Measurements from ENCODE around the gene SLC16A11.

DNA sequence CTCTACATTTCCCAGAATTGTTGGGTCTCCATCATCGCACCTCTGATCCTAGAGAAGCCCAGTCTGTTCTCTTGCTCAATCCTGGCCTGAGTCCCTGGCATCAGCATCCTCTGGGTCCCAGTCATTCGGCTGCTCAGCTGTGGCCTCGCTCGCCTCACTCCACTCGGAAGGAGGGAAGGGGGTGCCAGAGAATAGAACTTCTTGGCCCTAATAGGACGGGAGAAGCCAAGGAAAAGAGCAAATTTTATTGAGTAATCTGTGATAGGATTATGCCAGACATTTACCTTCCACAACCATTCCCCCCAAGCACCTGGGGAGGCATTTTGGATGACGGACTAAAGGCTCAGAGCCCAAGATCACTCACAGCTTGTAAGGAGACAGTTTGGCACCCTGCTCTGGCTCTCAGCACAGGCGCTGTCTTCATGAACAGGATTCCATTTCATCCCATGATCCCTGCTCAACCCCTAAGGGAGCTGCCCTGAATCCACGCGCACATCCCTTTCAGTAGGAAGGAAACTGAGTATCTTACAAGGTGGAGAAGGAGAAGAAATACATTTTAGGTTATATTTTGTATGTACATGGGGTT, 36.7 kb upstream of the SLC16A11 start:
- TF ChIP-seq, protein P1, sequence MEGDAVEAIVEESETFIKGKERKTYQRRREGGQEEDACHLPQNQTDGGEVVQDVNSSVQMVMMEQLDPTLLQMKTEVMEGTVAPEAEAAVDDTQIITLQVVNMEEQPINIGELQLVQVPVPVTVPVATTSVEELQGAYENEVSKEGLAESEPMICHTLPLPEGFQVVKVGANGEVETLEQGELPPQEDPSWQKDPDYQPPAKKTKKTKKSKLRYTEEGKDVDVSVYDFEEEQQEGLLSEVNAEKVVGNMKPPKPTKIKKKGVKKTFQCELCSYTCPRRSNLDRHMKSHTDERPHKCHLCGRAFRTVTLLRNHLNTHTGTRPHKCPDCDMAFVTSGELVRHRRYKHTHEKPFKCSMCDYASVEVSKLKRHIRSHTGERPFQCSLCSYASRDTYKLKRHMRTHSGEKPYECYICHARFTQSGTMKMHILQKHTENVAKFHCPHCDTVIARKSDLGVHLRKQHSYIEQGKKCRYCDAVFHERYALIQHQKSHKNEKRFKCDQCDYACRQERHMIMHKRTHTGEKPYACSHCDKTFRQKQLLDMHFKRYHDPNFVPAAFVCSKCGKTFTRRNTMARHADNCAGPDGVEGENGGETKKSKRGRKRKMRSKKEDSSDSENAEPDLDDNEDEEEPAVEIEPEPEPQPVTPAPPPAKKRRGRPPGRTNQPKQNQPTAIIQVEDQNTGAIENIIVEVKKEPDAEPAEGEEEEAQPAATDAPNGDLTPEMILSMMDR (optimal IDR thresholded peaks at IDR 0.05 in 1 of 3, IDR thresholded peaks at IDR 0.05 in 1 of 3, conservative IDR thresholded peaks at IDR 0.05 in 1 of 3; ENCODE audit: extremely low read depth in 1 of 3, insufficient read depth in 2 of 3, low read length in 3 of 3), result no peak
- no peak for TF ChIP-seq EZH2 (IDR thresholded peaks at IDR 0.05; ENCODE audit: low read length)

Data from keratinocyte (primary cell).